HG03565 (cell line): ENCODE data around the gene HCAR2.
"Not testable (repeated sequence)": the region's sequence is repeated elsewhere in the genome, so short reads cannot be mapped to it uniquely, and the experiment has no call there.

Source experiments
- ATAC-seq: cut with Tn5 transposase; IDR thresholded peaks from one replicate; pipeline ENCODE4 v1.9.1; 2021; ENCODE audit warnings: mild to moderate bottlenecking, moderate library complexity; ENCODE audit not compliant: unreplicated experiment

Gene HCAR2

DNA sequence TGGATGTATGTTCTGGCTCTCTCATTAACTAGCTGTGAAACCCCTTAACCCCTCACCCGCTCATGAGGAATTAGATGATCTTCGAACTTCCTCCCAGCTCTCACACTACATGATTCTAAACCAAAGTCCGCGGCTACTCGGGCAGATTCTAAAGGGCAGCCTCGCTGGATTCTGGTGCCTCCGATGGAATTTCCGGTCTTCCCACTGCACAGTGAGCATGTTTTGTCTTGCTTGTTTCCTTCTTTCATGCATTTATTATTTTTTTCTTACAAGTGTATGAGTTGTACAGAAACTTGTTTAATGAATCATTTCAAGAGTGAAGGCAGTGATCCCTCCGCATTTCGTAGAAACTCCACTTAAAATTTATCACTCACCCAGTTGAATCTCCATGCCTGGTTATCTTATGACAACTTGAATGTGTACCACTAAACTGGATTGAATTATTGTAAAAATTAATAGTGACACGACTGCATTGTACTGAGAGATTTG lies 17.9 kb upstream of the HCAR2 start:
- no peak for ATAC-seq

DNA sequence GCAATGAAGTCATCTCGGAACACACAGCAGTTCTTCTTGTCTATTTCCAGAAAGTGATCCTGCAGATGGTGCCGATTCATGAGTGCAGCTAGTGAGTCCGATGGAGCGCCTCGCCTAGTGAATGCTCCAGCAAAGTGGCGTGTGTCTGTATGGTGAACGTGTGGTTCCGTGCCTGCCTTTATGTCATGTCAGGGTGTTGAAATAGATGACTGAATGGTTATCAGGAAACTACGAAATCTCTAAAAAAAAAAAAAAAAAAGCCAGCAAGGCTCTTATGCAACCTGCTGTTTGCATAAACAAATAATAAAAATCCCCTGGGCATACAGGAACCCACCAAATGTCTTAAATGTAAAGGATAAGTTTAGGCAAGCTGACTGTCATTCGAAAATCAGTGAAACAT lies 13.5 kb upstream of the HCAR2 start, which contains the start of gene HCAR3:
TSS of gene HCAR3 (minus strand) at position 154 of the 400 bp plus-strand sequence. CDS start at position 80, 74 bp downstream.
- ATAC-seq, result not testable (repeated sequence)

DNA sequence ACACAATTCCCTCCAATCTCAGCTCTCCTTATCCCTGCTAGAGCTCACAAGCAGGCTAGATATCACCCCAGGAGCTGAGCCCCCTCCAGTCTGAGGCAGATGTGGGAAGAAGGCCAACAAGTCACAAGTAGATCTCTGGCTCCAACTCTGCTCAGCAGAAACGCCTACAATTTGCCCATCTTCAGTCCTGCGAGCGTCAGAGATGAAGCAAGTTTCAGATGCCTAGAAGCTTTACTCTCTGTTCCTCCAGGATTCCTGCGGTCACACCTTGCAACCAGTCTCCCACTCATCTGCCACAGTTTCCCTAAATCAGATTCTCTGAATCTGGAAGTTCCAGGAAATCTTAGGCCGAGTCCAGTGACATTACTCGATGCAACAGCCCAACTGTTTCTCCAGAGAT lies 12.1 kb upstream of the HCAR2 start:
- ATAC-seq, result not testable (repeated sequence)

DNA sequence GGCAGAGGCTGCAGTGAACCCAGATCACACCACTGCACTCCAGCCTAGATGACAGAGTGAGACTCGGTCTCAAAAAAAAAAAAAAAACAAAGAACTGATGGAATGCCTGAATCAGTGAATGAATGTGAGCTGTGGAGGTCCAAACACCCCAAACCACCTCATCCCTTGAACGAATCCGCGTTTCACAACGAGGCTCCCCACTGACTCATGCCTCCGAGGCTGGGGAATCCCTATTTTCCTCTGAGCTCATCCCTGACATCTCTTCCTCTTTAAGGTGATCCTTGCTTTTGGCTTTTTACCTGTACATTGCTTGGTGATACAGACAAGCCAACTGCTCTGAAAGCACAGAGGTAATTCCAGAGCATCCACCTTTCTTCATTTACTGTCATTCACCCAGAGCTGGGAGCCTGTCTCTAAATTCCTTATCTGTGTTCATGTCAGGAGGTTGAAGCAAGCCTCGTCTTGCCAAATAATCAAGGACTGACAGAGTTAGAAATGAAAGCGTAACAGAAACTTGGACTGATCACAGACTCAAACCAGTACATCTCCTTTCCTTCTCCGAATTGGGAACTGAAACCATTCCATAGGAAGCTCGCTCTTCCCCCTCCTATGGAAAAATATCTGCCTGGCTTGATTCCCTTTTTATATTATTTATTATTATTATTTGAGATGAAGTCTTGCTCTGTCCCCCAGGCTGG lies 10.5 kb upstream of the HCAR2 start:
- ATAC-seq, result not testable (repeated sequence)

DNA sequence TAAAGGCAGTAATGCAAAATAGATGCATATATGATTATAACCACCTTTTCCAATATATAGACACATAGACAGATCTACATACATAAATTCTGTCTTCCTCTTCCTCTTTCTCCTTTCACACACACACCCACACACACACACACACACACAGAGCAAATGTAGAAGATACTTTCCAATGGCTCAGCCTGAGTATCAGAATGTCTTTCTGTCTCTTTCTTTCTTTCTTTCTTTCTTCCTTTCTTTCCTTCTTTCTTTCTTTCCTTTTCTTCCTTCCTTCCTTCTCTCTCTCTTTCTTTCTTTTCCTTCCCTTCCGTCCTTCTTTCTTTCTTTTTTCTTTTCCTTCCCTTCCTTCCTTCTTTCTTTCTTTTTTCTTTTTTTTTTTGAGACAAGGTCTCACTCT lies 8.1 kb upstream of the HCAR2 start:
- ATAC-seq, result not testable (repeated sequence)

DNA sequence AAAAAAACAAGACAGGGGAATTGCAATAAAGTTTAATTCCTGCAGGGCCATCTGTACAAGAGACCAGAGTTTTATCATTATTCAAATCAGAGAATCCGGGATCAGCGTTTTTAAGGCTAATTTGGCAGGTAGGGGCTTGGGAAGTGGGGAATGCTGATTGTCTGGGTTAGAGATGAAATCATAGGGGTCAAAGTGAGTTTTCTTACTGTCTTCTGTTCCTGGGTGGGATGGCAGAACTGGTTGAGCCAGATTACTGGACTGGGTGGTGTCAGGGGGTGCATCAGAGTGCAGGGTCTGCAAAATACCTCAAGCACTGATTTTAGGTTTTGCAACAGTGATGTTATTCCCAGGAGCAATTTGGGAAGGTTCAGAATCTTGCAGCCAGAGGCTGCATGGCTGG lies 7.2 kb upstream of the HCAR2 start:
- ATAC-seq, result not testable (repeated sequence)

DNA sequence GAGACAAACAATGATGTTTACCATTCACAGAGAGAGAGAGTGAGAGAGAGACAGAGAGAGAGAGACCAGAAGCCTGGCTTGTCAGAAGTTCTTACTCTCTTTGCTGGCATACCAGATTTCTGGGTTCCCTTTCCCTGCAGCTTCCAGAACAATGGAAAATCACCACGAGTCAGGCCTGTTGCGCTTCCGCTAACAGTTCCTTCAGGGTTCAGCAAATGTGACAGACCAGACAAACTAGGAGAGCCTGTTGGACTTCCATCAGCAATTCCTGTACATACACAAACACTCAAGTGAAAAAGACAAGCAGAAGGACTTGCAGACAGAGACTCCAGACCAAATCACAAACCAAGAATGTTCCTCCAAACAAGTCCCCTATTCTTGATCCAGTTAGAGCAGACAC lies 6.1 kb upstream of the HCAR2 start:
- not testable (repeated sequence) for ATAC-seq

DNA sequence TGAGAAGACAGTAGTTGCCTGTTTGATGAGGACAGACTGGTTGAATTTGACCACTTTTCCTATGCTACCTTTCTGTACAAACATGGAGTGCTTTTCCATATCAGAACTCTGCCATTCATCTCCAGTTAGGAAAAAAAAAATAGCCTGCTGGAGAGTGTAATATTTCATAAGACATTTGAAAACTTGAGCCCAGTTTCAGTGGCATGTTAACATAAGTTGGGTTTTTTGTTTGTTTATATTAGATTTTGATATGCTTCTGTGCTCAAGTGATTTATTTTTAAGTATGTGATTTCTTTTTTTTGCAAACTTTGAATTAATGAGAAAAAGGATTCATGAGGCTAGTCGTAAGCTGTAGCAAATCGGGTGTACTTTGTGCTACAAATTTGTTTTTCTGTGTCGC lies 684 bp upstream of the HCAR2 start:
- not testable (repeated sequence) for ATAC-seq

DNA sequence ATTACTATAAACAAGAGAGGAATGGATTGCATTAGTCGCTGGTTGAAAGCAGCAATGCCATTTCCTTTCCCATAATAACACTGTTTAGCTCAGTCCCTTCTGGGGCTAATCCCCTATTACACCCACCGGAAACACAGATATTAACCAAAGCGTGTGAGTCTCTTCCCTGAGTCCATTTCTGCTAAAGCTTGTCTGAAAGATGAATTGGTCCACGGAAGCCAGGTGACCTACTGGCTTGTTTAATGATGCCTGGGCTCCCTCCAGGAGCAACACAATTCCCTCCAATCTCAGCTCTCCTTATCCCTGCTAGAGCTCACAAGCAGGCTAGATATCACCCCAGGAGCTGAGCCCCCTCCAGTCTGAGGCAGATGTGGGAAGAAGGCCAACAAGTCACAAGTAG lies 1.7 kb downstream of the HCAR2 start:
- not testable (repeated sequence) for ATAC-seq

DNA sequence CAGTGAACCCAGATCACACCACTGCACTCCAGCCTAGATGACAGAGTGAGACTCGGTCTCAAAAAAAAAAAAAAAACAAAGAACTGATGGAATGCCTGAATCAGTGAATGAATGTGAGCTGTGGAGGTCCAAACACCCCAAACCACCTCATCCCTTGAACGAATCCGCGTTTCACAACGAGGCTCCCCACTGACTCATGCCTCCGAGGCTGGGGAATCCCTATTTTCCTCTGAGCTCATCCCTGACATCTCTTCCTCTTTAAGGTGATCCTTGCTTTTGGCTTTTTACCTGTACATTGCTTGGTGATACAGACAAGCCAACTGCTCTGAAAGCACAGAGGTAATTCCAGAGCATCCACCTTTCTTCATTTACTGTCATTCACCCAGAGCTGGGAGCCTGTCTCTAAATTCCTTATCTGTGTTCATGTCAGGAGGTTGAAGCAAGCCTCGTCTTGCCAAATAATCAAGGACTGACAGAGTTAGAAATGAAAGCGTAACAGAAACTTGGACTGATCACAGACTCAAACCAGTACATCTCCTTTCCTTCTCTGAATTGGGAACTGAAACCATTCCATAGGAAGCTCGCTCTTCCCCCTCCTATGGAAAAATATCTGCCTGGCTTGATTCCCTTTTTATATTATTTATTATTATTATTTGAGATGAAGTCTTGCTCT lies 3.0 kb downstream of the HCAR2 start:
- ATAC-seq, result not testable (repeated sequence)

DNA sequence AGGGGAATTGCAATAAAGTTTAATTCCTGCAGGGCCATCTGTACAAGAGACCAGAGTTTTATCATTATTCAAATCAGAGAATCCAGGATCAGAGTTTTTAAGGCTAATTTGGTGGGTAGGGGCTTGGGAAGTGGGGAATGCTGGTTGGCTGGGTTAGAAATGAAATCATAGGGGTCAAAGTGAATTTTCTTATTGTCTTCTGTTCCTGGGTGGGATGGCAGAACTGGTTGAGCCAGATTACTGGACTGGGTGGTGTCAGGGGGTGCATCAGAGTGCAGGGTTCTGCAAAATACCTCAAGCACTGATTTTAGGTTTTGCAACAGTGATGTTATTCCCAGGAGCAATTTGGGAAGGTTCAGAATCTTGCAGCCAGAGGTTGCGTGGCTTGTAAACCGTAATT lies 6.2 kb downstream of the HCAR2 start:
- ATAC-seq, result not testable (repeated sequence)

DNA sequence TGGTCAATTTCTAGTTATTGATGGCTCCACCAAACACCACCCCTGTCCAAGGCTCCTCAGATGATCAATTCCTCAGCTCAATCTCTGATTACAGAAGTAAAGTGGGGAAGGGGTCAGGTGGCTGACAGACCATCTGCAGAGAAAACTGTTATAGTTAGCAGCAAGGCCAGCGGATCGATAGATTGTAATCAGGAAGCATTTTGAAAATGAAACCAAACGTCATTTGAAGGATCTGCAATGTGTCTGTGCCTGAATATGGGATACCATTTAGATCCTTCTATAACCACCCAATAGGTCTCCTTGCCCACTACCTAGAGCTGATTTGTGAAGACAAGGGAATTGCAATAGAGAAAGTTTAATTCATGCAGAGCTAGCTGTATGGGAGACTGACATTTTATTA lies 11.6 kb downstream of the HCAR2 start:
- no peak for ATAC-seq

DNA sequence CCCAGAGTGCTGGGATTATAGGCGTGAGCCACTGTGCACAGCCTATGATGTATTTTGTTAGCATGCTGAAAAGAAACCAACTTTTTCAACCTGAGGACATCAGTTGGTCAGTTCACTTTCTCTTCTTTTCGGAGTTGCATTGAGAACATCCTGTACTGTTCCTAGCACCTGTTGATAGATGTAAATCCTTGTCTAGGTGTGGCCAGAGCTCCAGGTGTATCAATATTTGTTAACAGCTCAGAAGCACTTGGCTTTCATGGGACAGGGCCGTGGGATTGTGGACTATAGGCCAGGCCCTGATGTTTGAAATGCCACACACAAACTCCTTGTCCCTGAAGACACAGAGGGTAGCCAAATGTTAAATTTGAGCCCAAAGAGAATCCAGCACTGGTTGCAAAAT lies 14.9 kb downstream of the HCAR2 start:
- no peak for ATAC-seq

DNA sequence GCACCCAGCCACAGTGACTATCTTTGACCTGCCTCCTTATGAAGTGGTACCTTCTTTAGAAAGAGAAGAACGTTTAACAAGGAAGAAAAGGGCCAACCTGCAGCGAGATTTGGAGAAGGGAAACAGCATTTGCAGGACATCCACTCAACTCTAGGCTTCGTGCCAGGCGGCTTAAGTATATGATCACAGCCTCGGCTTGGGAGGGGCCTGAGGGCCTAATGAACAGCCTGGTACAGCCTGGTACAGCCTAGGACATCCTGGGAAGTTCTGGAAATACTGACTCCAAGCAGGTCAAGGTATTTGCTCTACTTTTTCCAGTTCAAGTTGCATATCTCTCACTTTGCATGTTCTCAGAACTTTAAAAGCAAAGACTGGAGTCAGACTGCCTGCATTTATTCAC lies 16.1 kb downstream of the HCAR2 start:
- ATAC-seq, result no peak

DNA sequence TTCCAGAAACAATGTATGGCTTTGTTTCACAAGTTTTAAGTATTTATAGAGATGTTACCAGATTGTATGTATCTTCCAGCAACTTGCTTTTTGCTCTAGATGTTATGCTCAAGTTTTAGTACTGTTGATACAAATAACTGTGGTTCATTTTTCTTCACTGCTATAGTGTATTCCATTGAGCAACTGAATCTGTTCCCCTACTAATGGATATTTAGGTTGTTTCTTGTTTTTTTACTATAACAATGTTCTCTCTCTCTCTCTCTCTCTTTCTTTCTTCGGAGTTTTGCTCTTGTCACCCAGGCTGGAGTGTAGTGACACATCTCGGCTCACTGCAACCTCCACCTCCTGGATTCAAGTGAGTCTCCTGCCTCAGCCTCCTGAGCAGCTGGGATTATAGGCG lies 16.6 kb downstream of the HCAR2 start:
- no peak for ATAC-seq

DNA sequence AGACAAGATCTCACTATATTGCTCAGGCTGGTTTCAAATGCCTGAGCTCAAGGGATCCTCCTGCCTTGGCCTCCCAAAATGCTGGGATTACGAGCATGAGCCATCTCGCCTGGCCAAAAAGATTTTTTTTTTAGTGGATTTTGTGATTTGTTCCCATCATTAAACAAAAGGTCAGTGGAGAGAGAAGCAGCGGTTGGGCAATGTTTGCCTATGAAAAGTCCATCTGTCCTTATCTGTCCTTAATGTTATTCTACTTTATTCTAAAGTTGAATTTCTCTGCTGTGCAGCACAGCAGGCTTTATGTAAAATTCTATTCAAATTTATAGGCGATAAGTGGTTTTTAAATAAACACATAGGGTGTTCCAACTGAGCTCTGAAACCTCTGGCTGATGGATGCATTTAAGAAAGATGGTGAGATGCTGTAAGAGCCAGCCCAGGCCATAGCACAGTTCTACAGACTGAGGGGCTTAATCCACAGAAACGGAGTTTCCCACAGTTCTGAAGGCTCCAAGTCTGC lies 18.8 kb downstream of the HCAR2 start:
- no peak for ATAC-seq

DNA sequence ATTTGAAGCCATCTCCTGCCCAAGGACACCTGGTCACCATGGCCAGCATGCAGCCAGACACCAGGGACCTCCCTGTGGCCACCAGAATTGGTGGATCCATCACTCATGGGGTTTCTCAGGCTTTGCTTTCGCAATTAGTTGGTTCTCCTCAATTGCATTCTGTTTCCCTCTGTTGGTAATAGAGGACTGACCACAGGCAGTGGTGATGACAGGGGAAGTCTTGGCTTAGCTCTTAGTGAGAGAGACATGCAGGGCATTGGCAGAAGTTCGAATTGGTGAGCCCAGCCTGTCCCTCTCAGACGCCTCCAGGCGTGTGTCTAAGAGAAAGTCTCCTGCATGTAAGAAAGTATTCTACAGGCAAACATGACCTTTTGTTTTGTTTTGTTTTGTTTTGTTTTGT lies 21.3 kb downstream of the HCAR2 start:
- ATAC-seq, result no peak

DNA sequence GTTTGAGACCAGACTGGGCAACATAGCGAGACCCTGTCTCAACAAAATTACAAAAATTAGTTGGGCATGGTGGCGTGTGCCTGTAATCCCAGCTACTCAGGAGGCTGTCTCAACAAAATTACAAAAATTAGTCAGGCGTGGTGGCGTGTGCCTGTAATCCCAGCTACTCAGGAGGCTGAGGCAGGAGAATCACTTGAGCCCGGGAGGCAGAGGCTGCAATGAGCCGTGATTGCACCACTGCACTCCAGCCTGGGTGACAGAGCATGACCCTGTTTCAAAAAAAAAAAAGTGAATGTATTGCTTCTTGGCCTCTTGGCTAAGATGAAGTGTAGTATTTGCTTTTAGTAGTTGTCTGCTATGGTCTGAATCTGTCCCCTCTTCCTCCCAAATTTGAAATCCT lies 22.2 kb downstream of the HCAR2 start:
- not testable (repeated sequence) for ATAC-seq

DNA sequence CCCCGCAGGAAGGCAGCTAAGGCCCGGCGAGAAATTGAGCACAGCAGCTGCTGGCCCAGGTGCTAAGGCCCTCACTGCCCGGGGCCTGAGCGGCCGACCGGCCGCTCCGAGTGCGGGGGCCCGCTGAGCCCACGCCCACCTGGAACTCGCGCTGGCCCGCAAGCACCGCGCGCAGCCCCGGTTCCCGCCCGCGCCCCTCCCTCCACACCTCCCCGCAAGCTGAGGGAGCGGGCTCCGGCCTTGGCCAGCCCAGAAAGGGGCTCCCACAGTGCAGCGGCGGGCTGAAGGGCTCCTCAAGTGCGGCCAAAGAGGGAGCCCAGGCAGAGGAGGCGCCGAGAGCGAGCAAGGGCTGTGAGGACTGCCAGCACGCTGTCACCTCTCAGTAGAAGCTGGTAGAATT lies 26.4 kb downstream of the HCAR2 start:
- not testable (repeated sequence) for ATAC-seq

DNA sequence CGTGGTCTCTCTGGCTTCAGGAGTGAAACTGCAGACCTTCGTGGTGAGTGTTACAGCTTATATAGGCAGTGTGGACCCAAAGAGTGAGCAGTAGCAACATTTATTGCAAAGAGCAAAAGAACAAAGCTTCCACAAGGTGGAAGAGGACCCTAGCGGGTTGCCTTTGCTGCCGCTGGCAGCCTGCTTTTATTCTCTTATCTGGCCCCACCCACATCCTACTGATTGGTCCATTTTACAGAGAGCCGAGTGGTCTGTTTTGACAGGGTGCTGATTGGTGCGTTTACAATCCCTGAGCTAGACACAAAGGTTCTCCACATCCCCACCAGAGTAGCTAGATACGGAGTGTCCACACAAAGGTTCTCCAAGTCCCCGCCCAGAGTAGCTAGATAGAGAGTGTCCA lies 27.1 kb downstream of the HCAR2 start:
- not testable (repeated sequence) for ATAC-seq

DNA sequence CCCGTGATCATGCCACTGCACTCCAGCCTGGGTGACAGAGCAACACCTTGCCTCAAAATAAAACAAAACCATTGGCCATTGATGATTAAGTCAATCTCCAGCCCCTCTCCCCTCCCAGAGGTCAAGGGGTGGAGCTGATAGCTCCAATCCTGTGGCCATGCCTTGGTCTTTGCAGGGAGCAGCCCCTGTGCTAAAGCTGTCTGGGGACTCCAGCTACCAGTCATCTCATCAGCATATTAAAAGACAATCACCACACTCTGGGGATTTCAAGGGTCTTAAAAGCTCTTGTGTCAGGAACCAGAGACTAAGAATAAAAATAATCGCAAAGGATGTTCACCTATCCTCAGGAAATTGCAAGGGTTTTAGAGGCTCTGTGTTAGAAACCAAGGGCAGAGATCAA lies 30.6 kb downstream of the HCAR2 start:
- ATAC-seq, result no peak
